B cell (primary cell): ENCODE measurements around the gene BCL6B. TPM values are rescaled to one million over a fixed set of nuclear protein-coding genes. Genes with fewer than 3 reads are reported as not detected.

ENCODE experiments used
- ATAC-seq: fragments of 200-7000 bp; cut with Tn5 transposase; one replicate; pipeline ENCODE4 v1.10.0; 2021; ENCODE audit warnings: low read depth, mild to moderate bottlenecking, moderate number of reproducible peaks, moderate library complexity
- CTCF ChIA-PET: fragments of 350-600 bp; sonication (Branson Sonifier 250); formaldehyde crosslinking; loops from one replicate; lab custom pipeline; 2021; ENCODE audit warnings: antibody characterized with exemption, inconsistent platforms; lab: Charles Lee
- POLR2A ChIA-PET: fragments of 350-600 bp; sonication (Branson Sonifier 250); formaldehyde crosslinking; loops from one replicate; lab custom pipeline; 2021; ENCODE audit warnings: antibody characterized with exemption; lab: Charles Lee
- DNase-seq: peaks from one replicate; pipeline ENCODE4 v3.0.0; 2013
- H2AFZ ChIP-seq: 2 replicates; pipeline ENCODE4 v1.6.1; 2012; ENCODE audit warnings: mild to moderate bottlenecking, low read depth, low read length; ENCODE audit not compliant: insufficient read depth, poor library complexity, severe bottlenecking
- H3K27ac ChIP-seq, 2 donors: 1 replicate in 1 of 2; 2 replicates in 1 of 2; pipeline ENCODE4 v1.5.1; 2012 to 2013; ENCODE audit warnings: low read length in 2 of 2, mild to moderate bottlenecking in 2 of 2, moderate library complexity in 1 of 2
- H3K27me3 ChIP-seq, 4 experiments: fragments of 200-600 bp in 1 of 4; sonication (generic) in 1 of 4; replicated peaks in 1 of 4; 1 replicate in 2 of 4; 2 replicates in 2 of 4; pipeline versions ENCODE4 v1.6.1 to v1.7.0; 2013 to 2016; ENCODE audit warnings: low read length in 3 of 4, mild to moderate bottlenecking in 2 of 4, mixed read lengths in 1 of 4, moderate library complexity in 1 of 4; ENCODE audit not compliant: insufficient read depth in 4 of 4, control insufficient read depth in 3 of 4; ENCODE audit errors: control extremely low read depth in 1 of 4
- H3K36me3 ChIP-seq, 2 experiments: replicated peaks in 1 of 2; 1 replicate in 1 of 2; 2 replicates in 1 of 2; pipeline versions ENCODE4 v1.6.1 to v1.7.1; 2013; ENCODE audit warnings: low read length in 1 of 2; ENCODE audit not compliant: insufficient read depth in 2 of 2, control insufficient read depth in 1 of 2; ENCODE audit errors: control extremely low read depth in 1 of 2, extremely low read depth in 1 of 2
- H3K4me1 ChIP-seq, 2 donors: fragments of 200-600 bp in 1 of 2; sonication (generic) in 1 of 2; 1 replicate in 1 of 2; 2 replicates in 1 of 2; pipeline versions ENCODE4 v1.5.1 to v1.6.1; 2013 to 2017; ENCODE audit warnings: low read length in 2 of 2; ENCODE audit not compliant: control insufficient read depth in 2 of 2, insufficient read depth in 2 of 2
- H3K4me2 ChIP-seq: replicated peaks from 2 replicates; pipeline ENCODE3; 2012; ENCODE audit warnings: mild to moderate bottlenecking, low read depth, low read length; ENCODE audit not compliant: poor library complexity, severe bottlenecking
- H3K4me3 ChIP-seq, 5 experiments: fragments of 200-600 bp in 1 of 5; sonication (generic) in 1 of 5; 1 replicate in 3 of 5; 2 replicates in 2 of 5; pipeline versions ENCODE4 v1.5.1 to v1.7.0; 2011 to 2016; ENCODE audit warnings: low read length in 4 of 5, mild to moderate bottlenecking in 4 of 5, low read depth in 2 of 5, control low read depth in 1 of 5, moderate library complexity in 1 of 5; ENCODE audit not compliant: insufficient read depth in 1 of 5; ENCODE audit errors: control extremely low read depth in 1 of 5, extremely low read depth in 1 of 5
- H3K79me2 ChIP-seq: fragments of 200-600 bp; sonication (generic); one replicate; pipeline ENCODE4 v1.6.0; 2016; ENCODE audit warnings: low read length; ENCODE audit not compliant: control insufficient read depth, insufficient read depth
- H3K9ac ChIP-seq: fragments of 200-600 bp; sonication (generic); 2 replicates; pipeline ENCODE4 v1.6.1; 2017; ENCODE audit warnings: mild to moderate bottlenecking, low read length, moderate library complexity
- H3K9me3 ChIP-seq, 3 donors: one replicate each; pipeline versions ENCODE4 v1.6.1 to v1.7.1; 2013; ENCODE audit warnings: low read length in 2 of 3; ENCODE audit not compliant: control insufficient read depth in 2 of 3, insufficient read depth in 1 of 3; ENCODE audit errors: control extremely low read depth in 1 of 3
- H4K20me1 ChIP-seq: 2 replicates; pipeline ENCODE4 v1.6.0; 2012; ENCODE audit warnings: mild to moderate bottlenecking, low read length; ENCODE audit not compliant: insufficient read depth, control insufficient read depth, poor library complexity, severe bottlenecking
- H3K27ac Mint-ChIP-seq: one replicate; pipeline ENCODE4 v1.8.0; 2021; ENCODE audit warnings: mixed read lengths
- H3K27me3 Mint-ChIP-seq: one replicate; pipeline ENCODE4 v1.8.0; 2021; ENCODE audit warnings: mixed read lengths
- H3K4me1 Mint-ChIP-seq: one replicate; pipeline ENCODE4 v1.8.0; 2021; ENCODE audit warnings: mixed read lengths
- H3K4me3 Mint-ChIP-seq: one replicate; pipeline ENCODE4 v1.8.0; 2021; ENCODE audit warnings: mixed read lengths
- H3K9me3 Mint-ChIP-seq: one replicate; pipeline ENCODE4 v1.8.0; 2022; ENCODE audit warnings: mixed read lengths; ENCODE audit not compliant: insufficient read depth
- EZH2 ChIP-seq: IDR thresholded peaks from 2 replicates; pipeline ENCODE4 v1.6.1; 2012; ENCODE audit warnings: borderline replicate concordance, low read depth, mild to moderate bottlenecking, moderate library complexity, low read length; ENCODE audit not compliant: insufficient read depth, poor library complexity, severe bottlenecking
- WGBS: methylation state at CpG from one replicate; pipeline ENCODE4 v1.1.5; 2013; ENCODE audit warnings: missing lambda C conversion rate; ENCODE audit not compliant: insufficient coverage; 5-methylcytosine and 5-hydroxymethylcytosine counted together
- intact Hi-C: fragments of 100-400 bp; cut with micrococcal nuclease; formaldehyde crosslinking; loops from one replicate; pipeline ENCODE4 v1.10.0; 2022
- polyA plus RNA-seq: library from polyadenylated mRNA; depleted of rRNA; stranded (reverse); fragments of >200 nt; gene quantifications from 2 replicates; pipeline ENCODE4 v1.2.3, GENCODE V29; 2012
- total RNA-seq, 2 donors: library from RNA; stranded (reverse); fragments of 120-200 nt in 1 of 2; gene quantifications; 1 replicate in 1 of 2; 2 replicates in 1 of 2; pipeline versions ENCODE4 v1.2.3 to v1.2.4, GENCODE V29; 2013 to 2022
- TF ChIP-seq, protein P1 (sequence below): fragments of 200-600 bp; IDR thresholded peaks from one replicate; pipeline ENCODE4 v1.8.0; 2022; ENCODE audit warnings: antibody characterized with exemption, mild to moderate bottlenecking

BCL6B gene
- total and polyA plus RNA-seq, 2 donors (not counting 1 experiment from before 2014, with no cell fraction given), result 0.25 to 0.34 TPM

- Histone ChIP-seq H3K9me3 (no peaks in the 10 kb centered on the region), H3K79me2 (no peaks in the 10 kb centered on the region), H4K20me1 (no peaks in the 10 kb centered on the region), H3K4me2 (no peak overlapping the region), H2AFZ (no peak overlapping the region), H3K27ac (no peak overlapping the region), H3K36me3 (no peaks in the 10 kb centered on the region), H3K4me3 (no peak overlapping the region), H3K9ac (no peak overlapping the region), H3K27me3 (peaks cover 0 to 8% (median 2%) of the 10 kb centered on the region in 4 experiments), H3K4me1 (peaks cover 3 to 6% of the 10 kb centered on the region in 2 donors)
- no peak overlapping the region for H3K27ac Mint-ChIP-seq
- ATAC-seq (no peak), DNase-seq (no peak)
- ChIA-PET CTCF (interaction anchor here (0.6 to 1.2 kb wide), 4 partner anchors 77 to 211 kb away, joined by 3 to 9 read pairs (median 3); no protein-coding TSS in a partner anchor), POLR2A (no interaction called here)
- H3K27me3 Mint-ChIP-seq, result peaks cover 7% of the 10 kb centered on the region
- WGBS, result no CpG with 5 or more reads among the region's 4 CpGs
- no peaks in the 10 kb centered on the region for H3K4me1 Mint-ChIP-seq
- H3K4me3 Mint-ChIP-seq, result no peak overlapping the region
- intact Hi-C loops, result no loop called here
- TF ChIP-seq EZH2, result no peak
- TF ChIP-seq, protein P1, sequence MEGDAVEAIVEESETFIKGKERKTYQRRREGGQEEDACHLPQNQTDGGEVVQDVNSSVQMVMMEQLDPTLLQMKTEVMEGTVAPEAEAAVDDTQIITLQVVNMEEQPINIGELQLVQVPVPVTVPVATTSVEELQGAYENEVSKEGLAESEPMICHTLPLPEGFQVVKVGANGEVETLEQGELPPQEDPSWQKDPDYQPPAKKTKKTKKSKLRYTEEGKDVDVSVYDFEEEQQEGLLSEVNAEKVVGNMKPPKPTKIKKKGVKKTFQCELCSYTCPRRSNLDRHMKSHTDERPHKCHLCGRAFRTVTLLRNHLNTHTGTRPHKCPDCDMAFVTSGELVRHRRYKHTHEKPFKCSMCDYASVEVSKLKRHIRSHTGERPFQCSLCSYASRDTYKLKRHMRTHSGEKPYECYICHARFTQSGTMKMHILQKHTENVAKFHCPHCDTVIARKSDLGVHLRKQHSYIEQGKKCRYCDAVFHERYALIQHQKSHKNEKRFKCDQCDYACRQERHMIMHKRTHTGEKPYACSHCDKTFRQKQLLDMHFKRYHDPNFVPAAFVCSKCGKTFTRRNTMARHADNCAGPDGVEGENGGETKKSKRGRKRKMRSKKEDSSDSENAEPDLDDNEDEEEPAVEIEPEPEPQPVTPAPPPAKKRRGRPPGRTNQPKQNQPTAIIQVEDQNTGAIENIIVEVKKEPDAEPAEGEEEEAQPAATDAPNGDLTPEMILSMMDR, result no peak
- no peaks in the 10 kb centered on the region for H3K9me3 Mint-ChIP-seq
These were observed 33.5 kb downstream of the BCL6B start for GRCh38 chr17:7056386-7056785.

DNA sequence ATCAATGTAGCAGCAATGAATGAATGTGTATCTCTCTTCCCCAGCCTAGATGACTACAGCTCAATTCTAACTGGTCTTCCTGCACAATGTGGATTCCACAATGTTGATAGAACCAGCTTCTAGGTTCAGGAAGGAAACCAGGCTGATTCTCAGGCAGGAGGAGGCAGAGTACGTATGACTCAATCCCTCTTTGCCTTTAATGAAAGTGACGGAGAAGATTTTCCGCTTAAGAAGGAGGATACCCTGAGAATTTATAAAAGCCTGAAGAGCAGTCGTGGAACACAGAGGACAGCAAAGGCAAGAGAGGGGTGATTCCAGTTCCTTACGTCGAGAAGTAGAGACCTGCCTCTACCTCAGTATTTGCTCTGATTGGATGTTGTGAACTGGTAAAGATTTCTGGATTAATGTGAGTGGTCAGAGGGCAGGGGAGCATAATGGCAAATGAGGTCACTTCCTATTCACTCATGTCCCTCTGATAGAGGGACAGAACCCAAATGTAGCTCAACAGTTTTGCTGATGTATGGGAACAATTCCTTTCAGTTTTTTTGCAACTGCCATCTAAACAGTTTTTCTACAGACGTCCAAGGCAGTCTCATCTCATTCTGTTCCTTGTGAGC, 36.1 kb downstream of the BCL6B start:
- Histone ChIP-seq H3K4me3 (no peak overlapping the region), H4K20me1 (no peaks in the 10 kb centered on the region), H2AFZ (no peak overlapping the region), H3K27me3 (peaks cover 0 to 10% (median 3%) of the 10 kb centered on the region in 4 experiments), H3K79me2 (no peaks in the 10 kb centered on the region), H3K36me3 (no peaks in the 10 kb centered on the region), H3K9me3 (no peaks in the 10 kb centered on the region), H3K4me2 (no peak overlapping the region), H3K27ac (no peak overlapping the region), H3K4me1 (no peaks in the 10 kb centered on the region), H3K9ac (no peak overlapping the region)
- WGBS, result 100% methylated on average over 4 of the region's 7 CpGs
- no peak overlapping the region for H3K4me3 Mint-ChIP-seq
- H3K27ac Mint-ChIP-seq, result no peak overlapping the region
- ATAC-seq (no peak), DNase-seq (no peak)
- CTCF ChIA-PET, result interaction anchor here (1.4 kb wide), 1 partner anchor 78 kb away, joined by 3 read pairs; no protein-coding TSS in a partner anchor
- peaks cover 23% of the 10 kb centered on the region for H3K27me3 Mint-ChIP-seq
- H3K9me3 Mint-ChIP-seq, result no peaks in the 10 kb centered on the region
- TF ChIP-seq, protein P1, result no peak
- TF ChIP-seq EZH2, result no peak
- POLR2A ChIA-PET, result no interaction called here
- no peaks in the 10 kb centered on the region for H3K4me1 Mint-ChIP-seq
- intact Hi-C loops, result no loop called here
